RCC 7860 (cell line): Measurements from ENCODE around the gene KRI1.

ENCODE experiments used
- DNase-seq: peaks from one replicate; pipeline ENCODE4 v3.0.0-alpha.2; 2015; ENCODE audit warnings: low spot score
- FAIRE-seq: peaks from 2 replicates; lab custom pipeline; 2012; peaks lifted over from hg19 to GRCh38; lab: Jason Lieb, UNC

Gene KRI1

DNA sequence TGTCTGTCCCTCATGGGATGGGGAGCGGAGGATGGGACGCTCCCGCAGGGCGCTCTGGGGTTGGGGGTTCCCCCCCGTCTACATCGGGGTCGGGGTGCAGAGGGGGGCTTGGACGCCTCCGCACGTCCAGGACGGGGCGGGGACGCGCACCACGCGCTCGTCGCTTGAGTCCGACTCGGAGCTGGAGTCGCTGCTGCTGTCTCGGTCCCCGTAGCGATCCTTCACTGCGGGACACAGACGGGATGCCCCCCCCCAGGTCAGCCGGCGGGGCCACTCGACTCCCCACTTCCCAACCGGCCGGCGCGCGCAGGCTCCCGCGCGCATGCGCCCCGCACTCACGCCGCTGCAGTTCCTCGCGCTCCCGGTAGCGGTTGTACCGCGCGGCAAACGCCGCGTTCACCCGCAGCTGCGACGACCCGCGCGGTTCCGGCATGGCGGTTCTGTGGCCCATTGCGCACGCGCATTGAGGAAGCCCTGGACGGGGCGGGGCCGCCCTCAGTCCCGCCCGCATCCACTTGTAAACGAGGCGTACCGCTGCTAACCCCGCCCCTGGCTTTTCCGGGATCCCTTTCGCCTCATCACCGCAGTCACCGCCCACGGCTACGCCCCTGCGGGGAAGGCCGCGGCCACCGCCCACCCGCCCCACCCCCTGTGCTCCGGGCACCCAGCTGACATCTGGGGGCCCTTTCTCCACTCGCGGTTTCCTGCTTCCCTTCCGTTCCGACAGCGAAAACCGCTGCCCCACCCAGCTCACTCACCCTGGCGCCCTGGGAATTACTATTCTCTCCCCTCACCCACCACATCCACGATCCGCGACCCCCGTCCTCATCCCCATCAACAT is at the start of gene KRI1:
Gene KRI1, minus strand, starts transcription at position 444 of the 841 bp plus-strand sequence. Its CDS starts 11 bp downstream, at position 433.
- FAIRE-seq (peak; percentile 15), DNase-seq (peak; percentile 94)

DNA sequence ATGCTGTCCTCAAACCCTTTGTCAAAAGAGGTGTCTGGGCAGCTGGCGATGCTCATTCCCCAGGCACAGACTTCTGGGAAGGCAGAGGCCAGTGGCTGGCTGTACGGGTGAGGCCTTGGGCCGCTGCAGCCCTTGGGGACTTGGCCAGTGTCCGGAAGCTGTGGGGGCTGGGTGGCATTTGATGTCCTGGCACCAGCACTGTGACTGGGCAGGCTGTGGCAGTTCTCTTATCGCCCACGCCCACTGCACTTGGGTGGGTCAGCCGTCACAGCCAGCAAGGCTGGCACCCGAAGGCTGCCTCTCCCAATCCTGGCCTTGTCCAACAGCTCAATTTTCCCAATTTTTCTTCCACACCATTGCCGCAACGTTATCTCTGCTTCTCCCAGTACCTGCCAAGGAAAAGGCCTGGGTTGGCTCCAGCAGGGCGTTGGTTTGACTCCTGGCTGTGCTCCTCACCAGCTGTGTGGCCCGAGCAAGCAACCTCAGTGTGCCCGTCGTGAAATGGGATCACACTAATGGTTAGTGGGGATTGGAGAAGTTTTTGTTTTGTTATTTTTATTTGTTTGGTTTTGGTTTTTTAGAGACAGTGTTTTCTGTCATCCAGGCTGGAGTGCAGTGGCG is 46.8 kb upstream of the KRI1 start:
- FAIRE-seq (no peak), DNase-seq (no peak)

DNA sequence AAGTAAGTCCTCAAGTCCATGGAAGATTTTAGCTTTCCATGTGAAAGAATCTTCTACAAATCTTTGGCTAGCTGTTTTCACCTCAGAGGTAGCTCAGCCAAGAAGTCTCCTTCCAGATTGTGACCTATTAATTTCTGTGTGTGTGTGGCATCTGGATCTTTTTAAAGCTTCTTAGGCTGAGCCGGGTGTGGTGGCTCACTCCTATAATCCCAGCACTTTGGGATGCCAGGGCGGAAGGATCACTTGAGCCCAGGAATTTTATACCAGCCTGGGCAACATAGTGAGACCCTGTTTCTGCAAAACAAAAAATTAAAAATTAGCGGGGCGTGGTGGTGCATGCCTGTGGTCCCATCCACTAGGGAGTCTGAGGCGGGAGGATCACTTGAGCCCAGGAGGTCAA is 46.1 kb upstream of the KRI1 start:
- no peak for FAIRE-seq
- no peak for DNase-seq

DNA sequence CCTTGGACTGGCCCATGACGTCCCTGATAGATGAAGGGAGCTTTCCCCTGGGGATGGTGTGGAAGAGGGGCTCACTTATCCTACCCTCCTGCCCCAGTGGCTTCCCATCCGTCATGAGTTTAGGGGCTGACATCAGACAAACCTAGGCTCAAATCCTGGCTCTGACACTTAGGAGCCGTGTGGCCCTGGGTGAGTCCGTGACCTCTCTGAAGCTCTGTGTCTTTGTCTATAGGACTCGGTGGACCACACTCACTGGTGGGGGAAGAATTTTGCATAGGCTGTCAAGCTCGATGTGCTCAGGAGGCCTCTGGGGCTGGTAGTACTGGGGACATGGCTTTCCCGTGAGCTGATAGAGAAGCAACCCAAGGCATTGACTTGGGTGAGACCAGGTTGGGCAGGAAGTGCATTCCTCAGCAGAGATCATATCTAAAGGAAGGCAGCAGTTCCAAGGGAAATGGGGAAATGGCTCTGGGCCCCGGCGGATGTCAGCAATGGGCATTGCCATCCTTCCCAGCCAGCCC is 38.7 kb upstream of the KRI1 start:
- FAIRE-seq (no peak), DNase-seq (no peak)

DNA sequence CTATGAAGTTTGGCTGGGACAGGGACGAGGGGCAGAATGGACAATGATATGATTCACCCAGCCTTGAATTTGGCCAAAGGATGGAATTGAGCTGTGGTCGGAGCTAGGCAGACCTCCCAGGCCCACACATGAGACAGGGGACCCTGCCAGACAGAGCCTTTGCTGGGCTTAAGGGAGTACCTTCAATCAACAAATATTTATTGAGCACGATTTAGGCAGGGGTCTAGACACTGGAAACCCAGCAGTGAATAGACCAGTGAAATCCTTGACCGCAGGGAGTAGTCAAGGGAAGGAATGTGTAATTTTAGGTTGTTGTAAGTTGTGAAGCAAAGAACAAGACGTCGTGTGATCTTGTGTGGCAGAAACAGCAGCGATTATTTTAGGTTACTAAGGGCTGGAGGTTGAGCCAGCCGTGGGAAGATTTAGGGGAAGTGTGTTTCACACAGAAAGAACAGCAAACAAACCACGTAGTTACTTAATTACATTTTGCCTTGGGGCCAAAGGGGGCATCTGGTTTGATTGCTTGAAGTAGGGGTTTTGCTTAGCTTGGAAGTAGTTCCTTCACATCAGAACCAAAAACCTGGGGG is 38.2 kb upstream of the KRI1 start:
- no peak for FAIRE-seq
- no peak for DNase-seq

DNA sequence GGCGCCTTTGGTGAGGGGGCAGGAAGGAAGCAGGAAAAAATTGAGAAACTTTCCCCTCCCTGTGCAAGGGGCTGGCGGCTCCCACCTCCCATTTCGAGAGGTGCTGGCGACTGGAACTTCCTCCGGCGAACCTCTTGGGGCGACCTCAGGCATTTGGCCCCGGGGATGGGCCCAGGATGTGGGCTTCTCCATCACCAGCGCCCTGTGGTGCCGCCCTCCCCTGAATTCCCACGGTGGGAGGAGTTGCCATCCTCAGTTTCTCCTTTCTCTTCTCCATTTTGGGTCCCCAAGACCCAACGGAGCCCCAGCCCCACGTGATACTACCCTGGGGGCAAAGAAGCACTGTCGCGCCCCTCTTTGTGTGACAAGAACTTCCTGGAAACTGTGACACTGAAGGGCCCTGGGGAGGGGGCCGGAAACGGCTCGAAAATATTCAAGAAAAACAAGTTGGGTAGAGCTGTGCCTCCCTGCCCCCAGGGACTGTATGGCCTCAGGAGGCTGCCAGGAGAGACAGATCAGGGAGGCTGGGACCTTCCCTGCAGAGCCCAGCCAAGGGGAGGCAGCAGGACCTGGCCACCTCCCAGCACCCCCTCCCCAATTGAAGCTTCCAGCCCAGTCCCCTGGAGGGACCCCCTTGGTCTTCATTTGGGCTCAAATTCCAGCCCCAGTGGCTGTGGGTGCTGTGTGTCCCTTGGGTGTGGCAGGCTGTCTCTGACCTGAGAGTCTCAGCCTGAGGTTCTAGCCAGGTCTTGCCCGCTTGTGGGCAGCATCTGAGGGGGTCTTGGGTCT is 37.5 kb upstream of the KRI1 start:
- FAIRE-seq (no peak), DNase-seq (no peak)

DNA sequence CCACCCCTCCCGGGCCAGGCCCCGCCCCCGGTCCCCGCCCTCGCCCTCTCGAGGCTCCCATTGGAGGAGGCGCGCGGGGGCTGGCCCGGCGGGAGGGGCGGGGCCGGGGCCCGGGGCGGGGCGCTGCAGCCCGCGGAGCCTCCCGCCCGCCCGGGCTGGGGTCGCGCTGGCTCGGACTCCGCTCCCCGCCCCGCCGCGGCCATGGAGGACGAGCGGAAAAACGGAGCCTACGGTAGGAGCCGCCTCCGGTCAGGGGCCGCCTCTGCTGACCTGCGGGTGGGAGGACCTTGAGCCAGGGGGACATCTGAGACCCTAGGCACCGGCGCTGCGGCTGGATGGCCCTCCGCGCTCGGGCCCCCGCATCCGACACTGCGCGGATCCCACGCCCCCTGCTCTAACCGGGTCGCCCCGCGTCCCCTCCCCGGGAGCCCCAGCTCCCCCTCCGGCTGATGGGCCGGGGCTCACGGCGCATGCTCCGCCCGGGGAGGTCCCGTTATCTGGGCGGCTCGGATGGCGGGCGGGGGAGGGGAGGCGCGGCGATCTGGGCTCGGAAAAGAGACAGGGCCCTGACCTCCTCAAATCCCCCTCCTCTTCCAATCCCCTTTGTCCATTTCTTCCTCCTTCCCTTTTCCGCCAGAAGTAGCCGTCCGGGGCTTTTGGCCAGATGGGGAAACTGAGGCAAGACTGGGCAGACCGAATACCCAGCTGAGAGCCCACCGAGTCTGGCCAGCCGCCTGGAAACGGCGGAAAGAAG is 36.7 kb upstream of the KRI1 start:
- DNase-seq (peak; percentile 43), FAIRE-seq (no peak)

DNA sequence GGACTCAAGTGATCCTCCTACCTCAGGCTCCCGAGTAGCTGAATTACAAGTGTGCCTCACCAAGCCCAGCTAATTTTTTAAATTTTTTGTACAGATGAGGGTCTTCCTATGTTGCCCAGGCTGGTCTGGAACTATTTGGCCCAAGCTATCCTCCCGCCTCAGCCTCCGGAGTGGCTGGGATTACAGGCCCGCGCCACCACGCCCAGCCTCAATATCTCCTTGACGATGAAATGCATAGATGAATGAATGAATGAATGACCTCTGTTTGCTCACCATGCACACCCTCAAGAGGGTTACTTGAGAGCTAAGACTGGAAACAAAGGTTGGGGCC is 36.2 kb upstream of the KRI1 start:
- no peak for FAIRE-seq
- DNase-seq: no peak

DNA sequence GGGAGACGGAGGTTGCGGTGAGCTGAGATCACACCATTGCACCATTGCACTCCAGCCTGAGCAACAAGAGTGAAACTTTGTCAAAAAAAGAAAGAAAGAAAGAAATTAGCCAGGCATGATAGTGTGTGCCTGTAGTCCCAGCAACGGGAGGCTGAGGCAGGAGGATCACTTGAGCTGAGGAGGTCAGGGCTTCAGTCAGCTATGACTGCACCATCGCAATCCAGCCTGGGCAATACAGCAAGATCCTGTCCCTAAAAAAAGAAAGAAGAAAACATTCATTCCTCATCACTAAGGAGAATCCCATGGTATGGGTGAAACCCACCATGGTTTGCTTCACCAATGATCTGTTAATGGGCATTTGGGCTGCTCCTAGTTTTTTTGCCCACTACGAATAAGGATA is 34.3 kb upstream of the KRI1 start:
- DNase-seq (no peak), FAIRE-seq (no peak)

DNA sequence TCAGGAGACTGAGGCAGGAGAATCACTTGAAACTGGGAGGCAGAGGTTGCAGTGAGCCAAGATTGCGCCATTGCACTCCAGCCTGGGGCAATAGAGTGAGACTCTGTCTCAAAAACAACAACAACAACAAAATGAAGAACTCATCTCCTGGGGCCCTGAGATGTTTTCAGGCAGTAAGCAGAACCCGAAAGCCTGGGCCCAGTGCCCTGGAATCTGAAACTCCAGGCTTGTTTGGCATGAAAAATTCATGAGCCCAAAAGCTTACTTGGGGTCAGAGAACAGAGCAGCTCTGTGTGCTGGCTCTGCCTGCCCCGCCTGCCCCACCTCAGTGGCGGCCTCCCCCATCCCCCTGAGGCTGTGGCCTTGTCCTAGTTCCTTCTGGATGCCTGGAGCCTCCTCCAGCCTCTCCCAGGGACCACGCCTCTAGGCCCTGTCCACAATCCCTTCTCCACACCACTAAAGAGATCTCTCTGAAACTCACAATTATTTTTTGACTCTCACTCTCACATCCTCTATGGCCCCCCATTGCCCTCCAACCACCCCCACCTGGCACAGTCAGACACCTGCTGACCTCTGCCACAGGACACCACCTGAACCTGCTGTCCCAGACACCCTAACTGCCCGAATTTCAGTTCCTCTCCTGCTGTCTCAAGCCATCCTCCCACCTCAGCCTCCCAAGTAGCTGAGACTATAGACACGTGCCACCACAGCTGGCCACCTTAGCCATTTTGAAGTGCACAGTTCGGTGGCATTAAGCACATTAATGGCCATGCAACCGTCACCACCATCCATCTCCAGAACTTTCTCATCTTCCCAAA is 28.2 kb upstream of the KRI1 start:
- DNase-seq (no peak), FAIRE-seq (no peak)

DNA sequence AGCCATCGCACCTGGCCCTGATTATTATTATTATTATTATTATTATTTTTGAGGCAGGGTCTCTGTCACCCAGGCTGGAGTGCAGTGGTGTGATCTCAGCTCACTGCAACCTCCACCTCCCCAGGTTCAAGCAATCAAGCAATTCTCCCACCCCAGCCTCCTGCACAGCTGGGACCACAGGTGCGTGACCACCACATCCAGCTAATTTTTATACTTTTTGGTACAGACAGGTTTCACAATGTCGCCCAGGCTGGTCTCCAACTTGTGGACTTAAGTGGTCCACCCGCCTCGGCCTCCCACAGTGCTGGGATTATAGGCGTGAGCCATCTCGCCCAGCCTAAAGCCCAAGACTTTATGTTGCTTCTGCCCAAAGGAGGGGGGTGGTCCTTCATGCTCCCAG is 27.3 kb upstream of the KRI1 start:
- FAIRE-seq: no peak
- no peak for DNase-seq

DNA sequence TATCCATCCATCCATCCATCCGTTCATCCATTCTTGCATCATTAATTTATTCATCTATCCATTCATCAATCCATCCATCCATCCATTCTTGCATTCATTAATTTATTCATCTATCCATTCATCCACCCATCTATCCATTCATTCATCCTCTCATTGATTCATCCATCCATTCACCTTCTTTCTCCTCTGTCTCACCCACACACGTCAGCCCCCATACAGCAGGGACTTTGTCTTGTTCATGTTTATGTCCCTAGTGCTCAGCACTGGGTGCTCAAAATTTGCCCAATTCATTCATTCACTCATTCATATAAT is 22.0 kb upstream of the KRI1 start:
- FAIRE-seq: no peak
- DNase-seq: no peak

DNA sequence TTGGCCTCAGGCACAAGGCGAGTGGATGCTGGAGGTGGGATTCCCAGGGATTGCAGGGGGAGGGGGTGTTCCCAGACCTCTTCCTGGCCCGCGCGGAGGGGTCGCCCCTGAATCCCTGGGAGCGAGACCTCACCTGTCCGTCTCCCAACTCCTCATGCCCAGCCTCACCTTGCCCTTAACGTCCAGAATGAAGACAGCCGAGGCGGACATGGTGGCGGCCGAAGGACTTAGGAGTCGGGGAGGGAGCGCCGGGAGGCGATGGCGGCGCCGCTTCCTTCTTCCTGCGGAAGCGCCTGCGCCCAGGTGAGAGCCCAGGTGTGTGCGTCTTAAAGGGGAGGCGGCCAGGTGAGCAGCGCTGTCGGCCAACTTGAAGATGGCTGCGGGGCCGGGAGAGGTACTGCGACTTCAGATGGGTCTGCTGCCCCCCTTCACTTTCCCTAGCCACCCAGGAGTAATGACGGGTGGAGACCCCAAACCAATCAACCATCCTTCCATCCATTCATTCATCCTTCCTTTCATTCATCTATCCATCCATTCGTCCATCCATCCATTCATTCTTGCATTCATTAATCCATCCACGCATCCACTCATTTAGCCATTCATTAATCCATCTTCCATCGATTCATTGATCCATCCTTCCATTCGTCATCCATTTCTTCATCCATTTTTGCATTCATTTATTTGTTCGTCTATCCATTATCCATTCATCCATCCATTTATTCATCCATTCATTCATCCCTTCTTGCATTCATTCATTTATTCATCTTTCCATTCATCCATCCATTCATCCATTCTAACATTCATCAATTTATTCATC is 21.4 kb upstream of the KRI1 start, which contains the start of gene AP1M2:
Gene AP1M2, minus strand, starts transcription at position 291 of the 817 bp plus-strand sequence. Its CDS starts 81 bp downstream, at position 210.
- no peak for DNase-seq
- no peak for FAIRE-seq

DNA sequence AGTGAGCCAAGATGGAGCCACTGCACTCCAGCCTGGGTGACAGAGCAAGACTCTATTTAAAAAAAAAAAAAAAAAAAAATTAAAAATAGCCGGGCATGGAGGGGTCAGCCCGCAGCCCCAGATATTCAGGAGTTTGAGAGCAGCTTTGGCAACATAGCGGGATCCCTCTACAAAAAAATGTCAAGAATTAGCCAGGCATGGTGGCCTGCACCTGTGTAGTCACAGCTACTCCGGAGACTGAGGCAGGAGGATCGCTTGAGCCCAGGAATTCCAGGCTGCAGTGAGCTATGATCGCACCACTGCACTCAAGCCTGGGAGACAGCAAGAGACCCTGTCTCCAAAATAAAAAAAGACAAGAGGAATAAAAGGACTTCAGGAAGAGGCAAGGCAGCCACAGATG is 20.6 kb upstream of the KRI1 start:
- DNase-seq: no peak
- FAIRE-seq: no peak

DNA sequence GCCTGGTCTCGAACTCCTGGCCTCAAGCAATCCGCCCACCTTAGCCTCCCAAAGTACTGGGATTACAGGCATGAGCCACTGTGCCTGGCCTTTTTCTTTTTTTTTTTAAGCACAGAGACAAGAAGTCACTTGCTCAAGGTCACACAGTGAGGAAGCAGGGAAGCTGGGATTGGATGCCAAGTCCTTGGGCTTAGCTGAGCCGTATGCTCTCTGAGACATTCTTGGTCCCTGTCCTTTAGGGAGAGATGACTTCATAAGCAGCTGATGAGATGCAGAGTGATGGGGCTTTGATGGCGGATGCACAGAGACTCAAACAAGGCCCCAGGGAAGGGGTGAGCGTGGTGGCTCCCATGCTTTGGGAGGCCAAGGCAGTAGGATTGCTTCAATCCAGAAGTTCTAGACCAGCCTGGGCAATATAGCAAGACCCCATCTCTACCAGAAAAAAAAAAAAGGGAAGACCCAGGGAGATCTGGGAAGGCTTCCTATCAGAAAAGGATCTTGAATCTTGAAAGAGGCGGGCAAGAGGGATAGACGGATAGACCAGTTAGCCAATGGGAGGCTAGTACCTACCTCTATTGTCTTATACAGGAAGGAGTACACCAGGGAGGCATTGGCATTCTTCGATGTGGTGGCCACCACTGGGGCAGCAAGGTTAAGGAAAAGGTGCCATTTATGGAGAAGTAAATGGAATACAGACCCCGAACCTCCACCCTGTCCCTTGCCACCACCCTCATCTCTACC is 17.4 kb upstream of the KRI1 start:
- DNase-seq (no peak), FAIRE-seq (no peak)

DNA sequence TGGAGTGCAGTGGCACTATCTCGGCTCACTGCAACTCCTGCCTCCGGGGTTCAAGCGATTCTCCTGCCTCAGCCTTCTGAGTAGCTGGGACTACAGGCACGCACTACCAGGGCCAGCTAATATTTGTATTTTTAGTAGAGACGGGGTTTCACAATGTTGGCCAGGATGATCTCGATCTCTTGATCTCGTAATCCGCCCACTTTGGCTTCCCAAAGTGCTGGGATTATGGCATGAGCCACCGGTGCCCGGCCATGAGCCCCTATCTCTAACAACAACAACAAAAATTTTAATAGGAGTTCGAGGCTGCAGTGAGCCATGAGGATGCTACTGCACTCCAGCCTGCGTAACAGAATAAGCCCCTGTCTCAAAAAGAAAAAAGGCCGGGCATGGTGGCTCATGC is 16.3 kb upstream of the KRI1 start:
- FAIRE-seq: no peak
- DNase-seq: no peak

DNA sequence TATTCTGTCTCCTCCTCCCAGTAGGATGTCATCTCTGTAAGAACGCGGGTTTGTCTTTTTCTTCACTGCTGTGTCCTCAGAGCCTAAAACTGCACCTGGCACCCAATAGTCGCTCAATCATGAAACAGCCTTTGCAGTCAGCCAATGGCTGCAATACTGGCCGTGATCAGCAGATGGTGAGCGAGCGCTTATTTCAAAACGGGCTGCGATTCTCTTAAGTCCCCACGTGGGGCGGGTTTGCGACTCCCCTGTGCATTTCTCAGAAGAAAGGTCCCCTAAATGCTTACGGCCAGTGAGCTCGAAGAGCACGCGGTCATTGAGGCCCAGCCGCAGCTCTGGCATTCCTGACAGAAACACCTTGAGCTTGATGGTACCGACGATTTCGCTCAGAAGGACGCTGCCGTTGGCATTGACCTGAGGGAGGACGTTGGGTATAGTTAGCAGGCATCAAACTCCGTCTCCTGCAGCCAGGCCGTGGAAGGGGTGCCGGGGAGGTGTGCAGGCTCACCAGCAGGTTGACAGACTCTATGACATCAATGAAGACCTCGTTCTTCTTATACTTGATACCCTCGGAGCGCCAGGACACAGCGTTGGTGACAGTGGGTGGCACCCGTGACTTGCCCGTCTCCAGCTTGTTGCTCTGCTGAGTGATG is 15.3 kb upstream of the KRI1 start:
- DNase-seq (peak; percentile 68), FAIRE-seq (peak; percentile 21)

DNA sequence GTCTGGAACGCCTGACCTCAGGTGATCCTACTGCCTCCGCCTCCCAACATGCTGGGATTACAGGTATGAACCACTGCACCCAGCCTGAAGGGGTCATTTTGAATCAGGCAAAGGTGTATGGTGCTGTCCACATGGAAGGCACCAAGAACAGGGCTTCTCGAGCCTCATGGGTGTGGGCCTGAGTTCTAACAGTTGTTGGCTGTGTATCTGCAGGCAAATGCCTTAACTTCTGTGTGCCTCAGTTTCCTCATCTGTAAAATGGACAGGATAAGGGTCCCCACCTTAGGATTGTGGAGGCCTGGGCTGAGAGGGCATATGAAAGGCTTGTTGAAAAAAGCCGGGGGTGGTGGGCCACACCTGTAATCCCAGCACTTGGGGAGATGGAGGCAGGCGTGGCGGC is 12.1 kb upstream of the KRI1 start:
- no peak for FAIRE-seq
- DNase-seq: no peak
